GM12878 (cell line): ENCODE results near the gene SPATA16. TPM values are rescaled to one million over a fixed set of nuclear protein-coding genes. Genes with fewer than 3 reads are reported as not detected.

Experiments used
- ATAC-seq: fragments of 200-7000 bp; cut with Tn5 transposase; 3 replicates; pipeline ENCODE4 v1.9.1; 2020; ENCODE audit warnings: mild to moderate bottlenecking, moderate library complexity
- BruUV-seq: library from RNA; stranded (reverse); fragments of 400-500 nt; replicated peaks from 2 replicates; lab custom pipeline; 2021; lab: Mats Ljungman, UMichigan
- CTCF ChIA-PET: fragments of 300-600 bp; sonication (Branson Sonifier 250); formaldehyde crosslinking; extraction: SDS; loops from one replicate; lab custom pipeline; 2021; ENCODE audit warnings: inconsistent platforms; lab: Yijun Ruan, JAX
- POLR2A ChIA-PET: fragments of 350-600 bp; formaldehyde crosslinking; extraction: SDS; loops from one replicate; lab custom pipeline; 2021; ENCODE audit warnings: inconsistent platforms; lab: Charles Lee
- RAD21 ChIA-PET: fragments of 300-600 bp; sonication (Branson Sonifier 250); formaldehyde crosslinking; loops from one replicate; lab custom pipeline; 2023; ENCODE audit warnings: antibody characterized with exemption; ENCODE audit not compliant: unreplicated experiment; lab: Charles Lee
- SMC1A ChIA-PET: fragments of 300-600 bp; sonication (Branson Sonifier 250); formaldehyde crosslinking; loops from one replicate; lab custom pipeline; 2023; ENCODE audit not compliant: unreplicated experiment, uncharacterized antibody; lab: Charles Lee
- DNase-seq: peaks from one replicate; pipeline ENCODE4 v3.0.0-alpha.2; 2011; ENCODE audit warnings: low read depth, low spot score
- FAIRE-seq: peaks from 3 replicates; lab custom pipeline; 2011; peaks lifted over from hg19 to GRCh38; lab: Jason Lieb, UNC
- H2AFZ ChIP-seq: 2 replicates; pipeline ENCODE4 v1.6.0; 2011; ENCODE audit warnings: low read depth, low read length, control low read depth; ENCODE audit not compliant: control insufficient read depth
- H3K27ac ChIP-seq: 2 replicates; pipeline ENCODE4 v1.5.1; 2011; ENCODE audit warnings: control low read depth; ENCODE audit not compliant: control insufficient read depth, insufficient read depth
- H3K27me3 ChIP-seq, 2 experiments: replicated peaks in 1 of 2; 2 replicates each; pipeline versions ENCODE4 v1.6.0 to v1.6.1; 2011; ENCODE audit warnings: low read length in 1 of 2; ENCODE audit not compliant: control insufficient read depth in 2 of 2, insufficient read depth in 2 of 2
- H3K36me3 ChIP-seq, 2 experiments: 2 replicates each; pipeline ENCODE4 v1.5.1; 2011; ENCODE audit warnings: low read length in 1 of 2; ENCODE audit not compliant: control insufficient read depth in 2 of 2, insufficient read depth in 2 of 2
- H3K4me1 ChIP-seq: 2 replicates; pipeline ENCODE4 v1.6.1; 2011; ENCODE audit warnings: mild to moderate bottlenecking, low read length, moderate library complexity, mixed read lengths; ENCODE audit not compliant: control insufficient read depth, insufficient read depth
- H3K4me2 ChIP-seq: 2 replicates; pipeline ENCODE4 v1.6.0; 2011; ENCODE audit warnings: control low read depth; ENCODE audit not compliant: control insufficient read depth, insufficient read depth
- H3K4me3 ChIP-seq: fragments of 200-600 bp; sonication (generic); 2 replicates; pipeline ENCODE4 v1.5.1; 2016
- H3K79me2 ChIP-seq: 2 replicates; pipeline ENCODE4 v1.6.0; 2011; ENCODE audit warnings: low read length; ENCODE audit not compliant: control insufficient read depth, insufficient read depth
- H3K9ac ChIP-seq: 2 replicates; pipeline ENCODE4 v1.8.0; 2011; ENCODE audit warnings: low read length, control low read depth, mixed read lengths; ENCODE audit not compliant: control insufficient read depth, insufficient read depth
- H3K9me3 ChIP-seq: replicated peaks from 3 replicates; pipeline ENCODE4 v1.5.1; 2011; ENCODE audit warnings: mild to moderate bottlenecking, low read length; ENCODE audit not compliant: control insufficient read depth, insufficient read depth
- H4K20me1 ChIP-seq: 2 replicates; pipeline ENCODE4 v1.6.0; 2011; ENCODE audit not compliant: control insufficient read depth, insufficient read depth
- BRCA1 ChIP-seq: IDR thresholded peaks from 2 replicates; pipeline ENCODE4 v1.6.1; 2011; ENCODE audit warnings: low read depth, low read length, improper control_type of control experiment
- EED ChIP-seq: sonication (generic); IDR thresholded peaks from 2 replicates; pipeline ENCODE4 v1.6.1; 2016; ENCODE audit warnings: antibody characterized with exemption, low read depth
- HCFC1 ChIP-seq: fragments of 150-350 bp; IDR thresholded peaks from 2 replicates; pipeline ENCODE4 v1.6.1; 2014; ENCODE audit warnings: low read length
- LARP7 ChIP-seq: fragments of 450-650 bp; IDR thresholded peaks from 2 replicates; pipeline ENCODE4 v1.6.1; 2017; ENCODE audit warnings: mild to moderate bottlenecking
- NFIC ChIP-seq: IDR thresholded peaks from 2 replicates; pipeline ENCODE4 v1.6.1; 2012; ENCODE audit warnings: low read depth, mild to moderate bottlenecking, inconsistent platforms, low read length, moderate library complexity
- POLR2A ChIP-seq: IDR thresholded peaks from 2 replicates; pipeline ENCODE4 v1.6.1; 2011; ENCODE audit warnings: low read depth, mild to moderate bottlenecking, low read length
- RBBP5 ChIP-seq: fragments of 200-600 bp; sonication (generic); conservative IDR thresholded peaks from 2 replicates; pipeline ENCODE4 v1.6.1; 2016
- SMAD1 ChIP-seq: fragments of 450-650 bp; IDR thresholded peaks from 2 replicates; pipeline ENCODE4 v1.6.1; 2018; ENCODE audit warnings: mild to moderate bottlenecking, low read depth; ENCODE audit not compliant: partially characterized antibody
- SMAD5 ChIP-seq: IDR thresholded peaks from 2 replicates; pipeline ENCODE4 v1.6.1; 2016; ENCODE audit warnings: antibody characterized with exemption, low read depth
- SP1 ChIP-seq: IDR thresholded peaks from one replicate; pipeline ENCODE4 v1.6.1; 2011; ENCODE audit warnings: low read depth, low read length
- SPI1 ChIP-seq: IDR thresholded peaks from 2 replicates; pipeline ENCODE4 v1.6.1; 2011; ENCODE audit warnings: low read depth, mild to moderate bottlenecking, low read length, moderate library complexity, borderline replicate concordance; ENCODE audit not compliant: insufficient read depth
- STAT1 ChIP-seq: fragments of 450-650 bp; conservative IDR thresholded peaks from 2 replicates; pipeline ENCODE4 v1.6.1; 2014; ENCODE audit warnings: antibody characterized with exemption, mild to moderate bottlenecking
- STAT3 ChIP-seq: IDR thresholded peaks from 2 replicates; pipeline ENCODE4 v1.6.1; 2011; ENCODE audit warnings: low read depth, low read length, improper control_type of control experiment
- ZBED1 ChIP-seq: IDR thresholded peaks from 2 replicates; pipeline ENCODE4 v1.6.1; 2016; ENCODE audit warnings: borderline replicate concordance
- WGBS: methylation state at CpG from one replicate; pipeline ENCODE4 v1.1.6; 2016; ENCODE audit warnings: low lambda C conversion rate; ENCODE audit not compliant: insufficient replicate concordance, insufficient coverage; ENCODE audit errors: missing lambda C conversion rate; 5-methylcytosine and 5-hydroxymethylcytosine counted together
- in situ Hi-C: fragments of 300-500 bp; cut with MboI; formaldehyde crosslinking; loops from 9 replicates; pipeline ENCODE4 v1.14.3; 2018; ENCODE audit warnings: mixed read lengths
- intact Hi-C: fragments of 100-400 bp; cut with micrococcal nuclease; formaldehyde crosslinking; loops from one replicate; pipeline ENCODE4 v1.14.2; 2022; ENCODE audit not compliant: unreplicated experiment
- polyA plus RNA-seq, 11 experiments: library from polyadenylated mRNA; depleted of rRNA in 4 of 11; unstranded in 6 of 11; stranded (reverse) in 5 of 11; fragments of >200 nt; fragmentation: Nextera tagmentation in 4 of 11; fragmentation: Illumina TruSeq in 1 of 11; extraction: Ambion mirVana in 4 of 11; extraction: Trizol in 1 of 11; gene quantifications; 1 replicate in 1 of 11; 2 replicates in 10 of 11; pipeline versions ENCODE4 v1.2.1 to v1.2.3, GENCODE V29; 2011 to 2016; ENCODE audit warnings: inconsistent platforms in 2 of 11, missing spikeins in 2 of 11, low read depth in 1 of 11
- total RNA-seq, 4 experiments: library from RNA; depleted of rRNA in 3 of 4; stranded (reverse); fragments of >200 nt in 3 of 4; fragmentation: Illumina TruSeq in 1 of 4; extraction: Trizol in 1 of 4; gene quantifications; 2 replicates each; pipeline versions ENCODE4 v1.2.1 to v1.2.3, GENCODE V29; 2013 to 2021
- TF ChIP-seq, protein P1 (sequence below), 3 experiments: IDR thresholded peaks in 2 of 3; conservative IDR thresholded peaks in 1 of 3; 2 replicates each; pipeline ENCODE4 v1.5.1; 2011; ENCODE audit warnings: low read depth in 3 of 3, low read length in 3 of 3, mild to moderate bottlenecking in 3 of 3, control low read depth in 2 of 3, moderate library complexity in 2 of 3, inconsistent platforms in 1 of 3, mixed read lengths in 1 of 3; ENCODE audit not compliant: control insufficient read depth in 2 of 3, insufficient read depth in 1 of 3; ENCODE audit errors: extremely low read depth in 1 of 3
- TF ChIP-seq, protein P2 (sequence below): fragments of 450-650 bp; IDR thresholded peaks from 2 replicates; pipeline ENCODE4 v1.6.1; 2016; ENCODE audit warnings: mild to moderate bottlenecking, moderate library complexity, borderline replicate concordance
- TF ChIP-seq, protein P3 (sequence below): fragments of 150-350 bp; IDR thresholded peaks from 2 replicates; pipeline ENCODE4 v1.6.1; 2014; ENCODE audit warnings: mild to moderate bottlenecking, low read depth, low read length

The SPATA16 gene
- total and polyA plus RNA-seq, 10 of the 15 experiments (the other 5 are each of a cell fraction or from before 2014, with no cell fraction given), result 0.04 TPM; not detected in 9

DNA sequence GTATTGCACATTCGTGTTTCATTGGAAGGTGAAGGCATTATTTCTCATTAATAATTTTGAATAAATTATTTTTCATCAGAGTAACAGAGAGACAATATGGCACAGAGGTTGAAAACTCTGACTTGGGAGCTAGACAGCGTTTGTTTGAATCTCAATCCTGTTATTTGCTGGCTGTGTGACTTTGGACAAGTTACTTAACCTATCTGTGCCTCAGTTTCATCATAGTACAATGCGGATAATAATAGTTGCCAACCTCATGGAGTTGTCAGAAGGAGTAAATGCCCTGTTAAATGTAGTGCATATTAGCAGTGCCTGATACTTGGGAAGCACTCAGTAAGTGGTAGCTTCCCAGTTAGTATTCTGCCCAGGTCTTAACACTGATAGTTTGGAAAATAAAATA is 151.7 kb downstream of the SPATA16 start:
- in situ Hi-C loops, result no loop called here
- ChIA-PET POLR2A (no interaction called here), RAD21 (no interaction called here), SMC1A (no interaction called here), CTCF (interaction anchor here (1.7 kb wide), 1 partner anchor 153 kb away, joined by 3 read pairs; no protein-coding TSS in a partner anchor)
- DNase-seq (no peak), FAIRE-seq (no peak), ATAC-seq (no peak)
- H3K4me2 ChIP-seq, result no peak overlapping the region
- no peaks in the 10 kb centered on the region for H4K20me1 ChIP-seq
- no peaks in the 10 kb centered on the region for H3K9me3 ChIP-seq
- H3K4me3 ChIP-seq, result no peak overlapping the region
- H3K79me2 ChIP-seq, result no peaks in the 10 kb centered on the region
- H3K4me1 ChIP-seq, result no peaks in the 10 kb centered on the region
- H3K27ac ChIP-seq, result no peak overlapping the region
- H3K36me3 ChIP-seq, result no peaks in the 10 kb centered on the region
- WGBS, result 17% methylated on average over 3 of the region's 3 CpGs
- BruUV-seq, result no TSS peak
- no peak overlapping the region for H3K9ac ChIP-seq
- H3K27me3 ChIP-seq, result peaks cover 0 to 2% of the 10 kb centered on the region in 2 experiments; a peak in 1 of 4 replicates
- intact Hi-C loops, result no loop called here
- H2AFZ ChIP-seq, result no peak overlapping the region
- TF ChIP-seq SMAD5 (no peak), BRCA1 (no peak), RBBP5 (no peak), SPI1 (no peak), STAT3 (no peak), POLR2A (no peak), SP1 (no peak), HCFC1 (no peak), LARP7 (no peak), ZBED1 (no peak), STAT1 (no peak), EED (no peak), SMAD1 (no peak), NFIC (no peak)
- TF ChIP-seq, protein P1, sequence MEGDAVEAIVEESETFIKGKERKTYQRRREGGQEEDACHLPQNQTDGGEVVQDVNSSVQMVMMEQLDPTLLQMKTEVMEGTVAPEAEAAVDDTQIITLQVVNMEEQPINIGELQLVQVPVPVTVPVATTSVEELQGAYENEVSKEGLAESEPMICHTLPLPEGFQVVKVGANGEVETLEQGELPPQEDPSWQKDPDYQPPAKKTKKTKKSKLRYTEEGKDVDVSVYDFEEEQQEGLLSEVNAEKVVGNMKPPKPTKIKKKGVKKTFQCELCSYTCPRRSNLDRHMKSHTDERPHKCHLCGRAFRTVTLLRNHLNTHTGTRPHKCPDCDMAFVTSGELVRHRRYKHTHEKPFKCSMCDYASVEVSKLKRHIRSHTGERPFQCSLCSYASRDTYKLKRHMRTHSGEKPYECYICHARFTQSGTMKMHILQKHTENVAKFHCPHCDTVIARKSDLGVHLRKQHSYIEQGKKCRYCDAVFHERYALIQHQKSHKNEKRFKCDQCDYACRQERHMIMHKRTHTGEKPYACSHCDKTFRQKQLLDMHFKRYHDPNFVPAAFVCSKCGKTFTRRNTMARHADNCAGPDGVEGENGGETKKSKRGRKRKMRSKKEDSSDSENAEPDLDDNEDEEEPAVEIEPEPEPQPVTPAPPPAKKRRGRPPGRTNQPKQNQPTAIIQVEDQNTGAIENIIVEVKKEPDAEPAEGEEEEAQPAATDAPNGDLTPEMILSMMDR (IDR thresholded peaks at IDR 0.05 in 2 of 3, conservative IDR thresholded peaks at IDR 0.05 in 1 of 3; ENCODE audit: control insufficient read depth in 2 of 3, extremely low read depth in 1 of 3, insufficient read depth in 1 of 3, low read depth in 3 of 3, low read length in 3 of 3), result no peak
- TF ChIP-seq, protein P2, sequence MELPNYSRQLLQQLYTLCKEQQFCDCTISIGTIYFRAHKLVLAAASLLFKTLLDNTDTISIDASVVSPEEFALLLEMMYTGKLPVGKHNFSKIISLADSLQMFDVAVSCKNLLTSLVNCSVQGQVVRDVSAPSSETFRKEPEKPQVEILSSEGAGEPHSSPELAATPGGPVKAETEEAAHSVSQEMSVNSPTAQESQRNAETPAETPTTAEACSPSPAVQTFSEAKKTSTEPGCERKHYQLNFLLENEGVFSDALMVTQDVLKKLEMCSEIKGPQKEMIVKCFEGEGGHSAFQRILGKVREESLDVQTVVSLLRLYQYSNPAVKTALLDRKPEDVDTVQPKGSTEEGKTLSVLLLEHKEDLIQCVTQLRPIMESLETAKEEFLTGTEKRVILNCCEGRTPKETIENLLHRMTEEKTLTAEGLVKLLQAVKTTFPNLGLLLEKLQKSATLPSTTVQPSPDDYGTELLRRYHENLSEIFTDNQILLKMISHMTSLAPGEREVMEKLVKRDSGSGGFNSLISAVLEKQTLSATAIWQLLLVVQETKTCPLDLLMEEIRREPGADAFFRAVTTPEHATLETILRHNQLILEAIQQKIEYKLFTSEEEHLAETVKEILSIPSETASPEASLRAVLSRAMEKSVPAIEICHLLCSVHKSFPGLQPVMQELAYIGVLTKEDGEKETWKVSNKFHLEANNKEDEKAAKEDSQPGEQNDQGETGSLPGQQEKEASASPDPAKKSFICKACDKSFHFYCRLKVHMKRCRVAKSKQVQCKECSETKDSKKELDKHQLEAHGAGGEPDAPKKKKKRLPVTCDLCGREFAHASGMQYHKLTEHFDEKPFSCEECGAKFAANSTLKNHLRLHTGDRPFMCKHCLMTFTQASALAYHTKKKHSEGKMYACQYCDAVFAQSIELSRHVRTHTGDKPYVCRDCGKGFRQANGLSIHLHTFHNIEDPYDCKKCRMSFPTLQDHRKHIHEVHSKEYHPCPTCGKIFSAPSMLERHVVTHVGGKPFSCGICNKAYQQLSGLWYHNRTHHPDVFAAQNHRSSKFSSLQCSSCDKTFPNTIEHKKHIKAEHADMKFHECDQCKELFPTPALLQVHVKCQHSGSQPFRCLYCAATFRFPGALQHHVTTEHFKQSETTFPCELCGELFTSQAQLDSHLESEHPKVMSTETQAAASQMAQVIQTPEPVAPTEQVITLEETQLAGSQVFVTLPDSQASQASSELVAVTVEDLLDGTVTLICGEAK, result no peak
- TF ChIP-seq, protein P3, sequence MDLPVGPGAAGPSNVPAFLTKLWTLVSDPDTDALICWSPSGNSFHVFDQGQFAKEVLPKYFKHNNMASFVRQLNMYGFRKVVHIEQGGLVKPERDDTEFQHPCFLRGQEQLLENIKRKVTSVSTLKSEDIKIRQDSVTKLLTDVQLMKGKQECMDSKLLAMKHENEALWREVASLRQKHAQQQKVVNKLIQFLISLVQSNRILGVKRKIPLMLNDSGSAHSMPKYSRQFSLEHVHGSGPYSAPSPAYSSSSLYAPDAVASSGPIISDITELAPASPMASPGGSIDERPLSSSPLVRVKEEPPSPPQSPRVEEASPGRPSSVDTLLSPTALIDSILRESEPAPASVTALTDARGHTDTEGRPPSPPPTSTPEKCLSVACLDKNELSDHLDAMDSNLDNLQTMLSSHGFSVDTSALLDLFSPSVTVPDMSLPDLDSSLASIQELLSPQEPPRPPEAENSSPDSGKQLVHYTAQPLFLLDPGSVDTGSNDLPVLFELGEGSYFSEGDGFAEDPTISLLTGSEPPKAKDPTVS, result no peak
